Measurements from ENCODE around the gene ADAMTS14. TPM values are rescaled to one million over a fixed set of nuclear protein-coding genes. Genes with fewer than 3 reads are reported as not detected.

ADAMTS14 gene
- total RNA-seq, 1 experiment from 2014 or later, result 1.6 TPM

GRCh38 chr10:70668454-70668970 is 3.8 kb upstream of the ADAMTS14 start:
- H3K79me2 ChIP-seq (ENCODE audit: insufficient read depth, low read length), result no peaks in the 10 kb centered on the region
- H2BK12ac ChIP-seq (ENCODE audit: insufficient read length, low read depth, low read length), result no peak overlapping the region
- no peak overlapping the region for H3K18ac ChIP-seq (ENCODE audit: insufficient read length, low read depth, low read length)
- no peak overlapping the region for H3K23ac ChIP-seq (ENCODE audit: insufficient read length, low read depth, low read length)
- H3K9me3 Mint-ChIP-seq, result peaks cover 12 to 18% of the 10 kb centered on the region in 2 experiments
- no peak overlapping the region for H3K4me2 ChIP-seq (ENCODE audit: insufficient read depth, insufficient read length, low read length)
- peaks cover 21 to 29% of the 10 kb centered on the region in 2 experiments for H3K4me1 Mint-ChIP-seq
- H3K36me3 Mint-ChIP-seq (ENCODE audit: insufficient read depth in 1 of 3, low read depth in 3 of 3), result peaks cover 5 to 13% (median 9%) of the 10 kb centered on the region in 3 experiments; a peak in 6 of 7 replicates
- no peak overlapping the region for H3K9ac ChIP-seq (ENCODE audit: extremely low read depth, insufficient read length, low read length)
- no peaks in the 10 kb centered on the region; the same call in 1 of the 2 replicates for H3K27me3 ChIP-seq (ENCODE audit: insufficient read depth, low read length)
- no peak overlapping the region for H4K8ac ChIP-seq (replicated peaks; ENCODE audit: insufficient read length, low read depth, low read length)
- no peak overlapping the region for H2AK5ac ChIP-seq (ENCODE audit: insufficient read length, low read length)
- H3T11ph ChIP-seq (ENCODE audit: low read length), result no peak overlapping the region
- peaks cover 6% of the 10 kb centered on the region for H3K9me3 ChIP-seq (ENCODE audit: control insufficient read depth, low read depth, low read length)
- no peak overlapping the region for H3K4me3 Mint-ChIP-seq
- peaks cover 5% of the 10 kb centered on the region for H3K23me2 ChIP-seq (ENCODE audit: insufficient read length, low read depth, low read length, poor library complexity, severe bottlenecking)
- H4K5ac ChIP-seq (ENCODE audit: insufficient read length, low read depth, low read length), result no peak overlapping the region
- H3K4me1 ChIP-seq (ENCODE audit: insufficient read depth, low read length), result no peaks in the 10 kb centered on the region; the same call in 1 of the 2 replicates
- H2BK5ac ChIP-seq (ENCODE audit: insufficient read length, low read length), result no peak overlapping the region
- H3K27me3 Mint-ChIP-seq (ENCODE audit: low read depth), result peaks cover 46% of the 10 kb centered on the region
- no peak overlapping the region for H3K14ac ChIP-seq (ENCODE audit: insufficient read depth, low read length)
- no peak overlapping the region for H2BK15ac ChIP-seq (ENCODE audit: low read depth, low read length)
- no peaks in the 10 kb centered on the region for H4K20me1 ChIP-seq (ENCODE audit: control insufficient read depth, insufficient read depth, insufficient read length)
- no peak for TF ChIP-seq CTCF (conservative IDR thresholded peaks at IDR 0.05)
- no peak overlapping the region for H3K27ac Mint-ChIP-seq
- H2AFZ ChIP-seq (ENCODE audit: low read length), result no peak overlapping the region
- no CpG with 5 or more reads among the region's 10 CpGs for WGBS (ENCODE audit: extremely low coverage, insufficient read length, low lambda C conversion rate)
- DNase-seq, result no peak
- H3K56ac ChIP-seq (ENCODE audit: insufficient read length, low read depth, low read length), result no peak overlapping the region
- no peak overlapping the region for H2BK20ac ChIP-seq (ENCODE audit: low read depth, low read length, poor library complexity, severe bottlenecking)
- no peak overlapping the region for H3K27ac ChIP-seq (ENCODE audit: insufficient read length, low read depth, low read length)
- H3K79me1 ChIP-seq (ENCODE audit: insufficient read depth, low read depth, low read length, poor library complexity, severe bottlenecking), result no peaks in the 10 kb centered on the region
- no peak overlapping the region for H2BK120ac ChIP-seq (ENCODE audit: low read depth, low read length, poor library complexity, severe bottlenecking)
- no peak overlapping the region for H3K4ac ChIP-seq (ENCODE audit: low read depth, low read length)
- no peak overlapping the region for H4K91ac ChIP-seq (ENCODE audit: insufficient read length, low read depth, low read length)
